H1 (cell line): ENCODE measurements around the gene POLR2C. TPM values are rescaled to one million over a fixed set of nuclear protein-coding genes. Genes with fewer than 3 reads are reported as not detected.

ENCODE experiments used
- CTCF ChIA-PET: fragments of 300-600 bp; sonication (Branson Sonifier 250); formaldehyde crosslinking; loops from one replicate; lab custom pipeline; 2021; ENCODE audit not compliant: partially characterized antibody; lab: Charles Lee
- POLR2A ChIA-PET: fragments of 300-600 bp; sonication (Branson Sonifier 250); formaldehyde crosslinking; loops from one replicate; lab custom pipeline; 2021; ENCODE audit warnings: inconsistent platforms; ENCODE audit not compliant: partially characterized antibody; lab: Charles Lee
- DNase-seq, 2 experiments: peaks; one replicate each; pipeline versions ENCODE4 v3.0.0 to v3.0.0-alpha.2; 2010 to 2022; ENCODE audit warnings: low spot score in 2 of 2, low read depth in 1 of 2, mixed read lengths in 1 of 2
- FAIRE-seq: peaks from 2 replicates; lab custom pipeline; 2011; peaks lifted over from hg19 to GRCh38; lab: Jason Lieb, UNC
- H2AFZ ChIP-seq: 2 replicates; pipeline ENCODE4 v1.8.1; 2012; ENCODE audit warnings: low read length, inconsistent platforms
- H2AK5ac ChIP-seq: 2 replicates; pipeline ENCODE4 v1.6.1; 2013; ENCODE audit warnings: low read depth, low read length
- H2BK120ac ChIP-seq: replicated peaks from 2 replicates; pipeline ENCODE3; 2013; ENCODE audit warnings: low read depth, low read length, inconsistent platforms
- H2BK12ac ChIP-seq: 2 replicates; pipeline ENCODE4 v1.6.1; 2013; ENCODE audit warnings: low read depth, low read length
- H2BK15ac ChIP-seq: 2 replicates; pipeline ENCODE4 v1.6.1; 2013; ENCODE audit warnings: low read length
- H2BK20ac ChIP-seq: 2 replicates; pipeline ENCODE4 v1.6.1; 2013; ENCODE audit warnings: low read length
- H2BK5ac ChIP-seq: 2 replicates; pipeline ENCODE4 v1.6.1; 2013; ENCODE audit warnings: low read depth, low read length
- H3K14ac ChIP-seq: 2 replicates; pipeline ENCODE4 v1.6.1; 2013; ENCODE audit warnings: inconsistent platforms; ENCODE audit not compliant: insufficient read length
- H3K18ac ChIP-seq: 2 replicates; pipeline ENCODE4 v1.6.1; 2013; ENCODE audit warnings: low read length; ENCODE audit errors: extremely low read depth
- H3K23ac ChIP-seq: 2 replicates; pipeline ENCODE4 v1.6.1; 2013; ENCODE audit warnings: inconsistent platforms; ENCODE audit not compliant: insufficient read length
- H3K23me2 ChIP-seq: 2 replicates; pipeline ENCODE4 v1.6.1; 2013; ENCODE audit warnings: low read depth, low read length
- H3K27ac ChIP-seq: 2 replicates; pipeline ENCODE4 v1.6.1; 2011; ENCODE audit warnings: low read depth, low read length, inconsistent platforms
- H3K27me3 ChIP-seq, 4 experiments: replicated peaks in 1 of 4; 1 replicate in 1 of 4; 2 replicates in 3 of 4; pipeline versions ENCODE4 v1.6.1 to v1.8.1; 2011 to 2013; ENCODE audit warnings: low read length in 3 of 4, mild to moderate bottlenecking in 3 of 4, inconsistent platforms in 2 of 4, mixed read lengths in 2 of 4, moderate library complexity in 1 of 4; ENCODE audit not compliant: control insufficient read depth in 3 of 4, insufficient read depth in 3 of 4; ENCODE audit errors: extremely low read depth in 1 of 4
- H3K36me3 ChIP-seq, 4 experiments: 2 replicates each; pipeline versions ENCODE4 v1.6.1 to v1.8.1; 2011 to 2013; ENCODE audit warnings: mild to moderate bottlenecking in 4 of 4, low read length in 3 of 4, moderate library complexity in 2 of 4, control low read depth in 1 of 4, inconsistent platforms in 1 of 4; ENCODE audit not compliant: insufficient read depth in 4 of 4, control insufficient read depth in 2 of 4
- H3K4ac ChIP-seq: replicated peaks from 2 replicates; pipeline ENCODE3; 2013; ENCODE audit warnings: low read length, low read depth, mixed read lengths, inconsistent platforms; ENCODE audit not compliant: insufficient read length
- H3K4me1 ChIP-seq, 4 experiments: replicated peaks in 1 of 4; 1 replicate in 1 of 4; 2 replicates in 3 of 4; pipeline versions ENCODE4 v1.6.1 to v1.8.1; 2011 to 2013; ENCODE audit warnings: low read length in 3 of 4, inconsistent platforms in 2 of 4, mixed read lengths in 1 of 4; ENCODE audit not compliant: insufficient read depth in 4 of 4, control insufficient read depth in 3 of 4
- H3K4me2 ChIP-seq, 2 experiments: 2 replicates each; pipeline versions ENCODE4 v1.6.1 to v1.8.1; 2011 to 2013; ENCODE audit warnings: low read depth in 2 of 2, low read length in 2 of 2, control low read depth in 1 of 2, inconsistent platforms in 1 of 2, mild to moderate bottlenecking in 1 of 2; ENCODE audit not compliant: insufficient read depth in 1 of 2
- H3K4me3 ChIP-seq, 4 experiments: fragments of 200-600, 300-600 bp in 1 of 4; sonication (generic), shearing (Covaris generic), sonication (Bioruptor Twin) in 1 of 4; 2 replicates each; pipeline versions ENCODE4 v1.5.1 to v1.8.1; 2011 to 2016; ENCODE audit warnings: low read length in 4 of 4, low read depth in 3 of 4, control low read depth in 2 of 4, inconsistent platforms in 2 of 4, mild to moderate bottlenecking in 2 of 4, mixed read lengths in 1 of 4, moderate library complexity in 1 of 4; ENCODE audit not compliant: insufficient read depth in 2 of 4; ENCODE audit errors: extremely low read depth in 1 of 4
- H3K56ac ChIP-seq: replicated peaks from 2 replicates; pipeline ENCODE3; 2013; ENCODE audit warnings: low read depth, mild to moderate bottlenecking, mixed read lengths, low read length, inconsistent platforms; ENCODE audit not compliant: insufficient read length
- H3K79me1 ChIP-seq: 2 replicates; pipeline ENCODE4 v1.6.1; 2013; ENCODE audit warnings: low read depth, low read length, control low read depth
- H3K79me2 ChIP-seq, 2 experiments: 2 replicates each; pipeline versions ENCODE4 v1.6.1 to v1.8.1; 2012 to 2013; ENCODE audit warnings: low read length in 2 of 2, mild to moderate bottlenecking in 2 of 2, inconsistent platforms in 1 of 2; ENCODE audit not compliant: insufficient read depth in 2 of 2, control insufficient read depth in 1 of 2
- H3K9ac ChIP-seq, 4 experiments: replicated peaks in 1 of 4; 1 replicate in 1 of 4; 2 replicates in 3 of 4; pipeline versions ENCODE4 v1.6.1 to v1.8.1; 2011 to 2013; ENCODE audit warnings: low read depth in 3 of 4, low read length in 3 of 4, control low read depth in 2 of 4, mild to moderate bottlenecking in 2 of 4, moderate library complexity in 2 of 4, inconsistent platforms in 1 of 4; ENCODE audit errors: extremely low read depth in 1 of 4
- H3K9me3 ChIP-seq, 2 experiments: 2 replicates each; pipeline versions ENCODE4 v1.6.1 to v1.8.1; 2012 to 2013; ENCODE audit warnings: mild to moderate bottlenecking in 2 of 2, moderate library complexity in 2 of 2, control low read depth in 1 of 2, inconsistent platforms in 1 of 2, low read depth in 1 of 2, low read length in 1 of 2, mixed read lengths in 1 of 2; ENCODE audit not compliant: insufficient read depth in 2 of 2
- H4K20me1 ChIP-seq, 2 experiments: replicated peaks in 1 of 2; 2 replicates each; pipeline versions ENCODE3 to v1.8.1; 2011 to 2013; ENCODE audit warnings: inconsistent platforms in 2 of 2, low read length in 2 of 2, mild to moderate bottlenecking in 1 of 2; ENCODE audit not compliant: insufficient read depth in 2 of 2, control insufficient read depth in 1 of 2
- H4K5ac ChIP-seq: 2 replicates; pipeline ENCODE4 v1.6.1; 2013; ENCODE audit warnings: low read length, low read depth, mixed read lengths, inconsistent platforms; ENCODE audit not compliant: insufficient read length
- H4K8ac ChIP-seq: 2 replicates; pipeline ENCODE4 v1.8.0; 2013; ENCODE audit warnings: mild to moderate bottlenecking, moderate library complexity, low read length, inconsistent platforms; ENCODE audit not compliant: insufficient read depth; ENCODE audit errors: extremely low read depth
- H4K91ac ChIP-seq: replicated peaks from 2 replicates; pipeline ENCODE3; 2013; ENCODE audit warnings: low read length, mixed read lengths, inconsistent platforms; ENCODE audit not compliant: insufficient read length
- CEBPB ChIP-seq: IDR thresholded peaks from 2 replicates; pipeline ENCODE4 v1.6.1; 2012; ENCODE audit warnings: low read depth, low read length
- GABPA ChIP-seq: IDR thresholded peaks from 2 replicates; pipeline ENCODE4 v1.6.1; 2011; ENCODE audit warnings: mild to moderate bottlenecking, low read length, moderate library complexity, borderline replicate concordance; ENCODE audit not compliant: insufficient read depth
- GTF2F1 ChIP-seq: IDR thresholded peaks from 2 replicates; pipeline ENCODE4 v1.6.1; 2012; ENCODE audit warnings: low read depth, low read length, improper control_type of control experiment, borderline replicate concordance
- WGBS, 2 experiments: shearing (Covaris generic) in 1 of 2; methylation state at CpG; one replicate each; pipeline versions ENCODE4 v1.1.6 to v1.1.7; 2013 to 2015; ENCODE audit warnings: low lambda C conversion rate in 2 of 2, mixed read lengths in 2 of 2, inconsistent platforms in 1 of 2, low coverage in 1 of 2, missing lambda C conversion rate in 1 of 2; ENCODE audit not compliant: insufficient replicate concordance in 2 of 2, insufficient coverage in 1 of 2, insufficient read length in 1 of 2; ENCODE audit errors: extremely low coverage in 1 of 2, missing lambda C conversion rate in 1 of 2; 5-methylcytosine and 5-hydroxymethylcytosine counted together
- polyA plus RNA-seq, 7 experiments: library from polyadenylated mRNA; depleted of rRNA in 3 of 7; stranded (reverse) in 5 of 7; unstranded in 2 of 7; fragments of >200 nt in 5 of 7; fragments of 200-250 nt in 2 of 7; gene quantifications; 1 replicate in 5 of 7; 2 replicates in 1 of 7; 4 replicates in 1 of 7; pipeline versions ENCODE4 v1.2.1 to v1.2.3, GENCODE V29; 2011 to 2013; ENCODE audit warnings: missing spikeins in 2 of 7, mixed read lengths in 2 of 7
- total RNA-seq: library from RNA; stranded (reverse); fragmentation: NEBNext Ultra II Directional; extraction: Animal tissue kit (Norgen Biotek cat#: 25700); gene quantifications from 2 replicates; pipeline ENCODE4 v1.2.1, GENCODE V29; 2021

The POLR2C gene
- total and polyA plus RNA-seq, 2 of the 8 experiments (the other 6 are each of a cell fraction or from before 2014, with no cell fraction given): 72.5 to 132 TPM

DNA sequence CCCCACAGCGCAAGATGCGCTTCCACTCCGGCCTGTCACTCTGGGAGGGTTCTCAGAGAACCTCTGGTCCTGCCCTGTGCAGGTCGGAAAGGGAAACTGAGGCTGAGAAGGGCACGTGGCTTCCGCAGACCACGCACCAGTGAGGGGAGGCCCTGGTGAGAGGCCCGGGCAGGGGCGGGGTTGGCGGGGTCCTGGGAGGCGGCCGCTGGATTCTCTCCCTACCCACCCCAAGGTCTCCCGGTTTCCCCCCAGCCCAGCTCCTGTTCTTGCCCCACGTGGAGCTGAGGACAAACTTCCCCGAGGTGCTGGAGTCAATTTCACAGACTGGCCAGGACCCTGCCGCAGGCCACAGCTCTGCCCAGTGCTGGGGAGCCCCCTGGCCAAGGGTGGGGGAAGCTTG, 46.4 kb upstream of the POLR2C start:
- H2BK120ac ChIP-seq: peak overlapping the region; percentile 28
- H3K4me2 ChIP-seq: peak overlapping the region; percentile 27 to 78
- no peaks in the 10 kb centered on the region for H3K27me3 ChIP-seq
- no peaks in the 10 kb centered on the region for H3K9me3 ChIP-seq
- H2BK12ac ChIP-seq: peak overlapping the region; percentile 39; the same call in 1 of the 2 replicates
- peak overlapping the region; percentile 77; the same call in 1 of the 2 replicates for H2BK5ac ChIP-seq
- peaks cover 0 to 12% (median 7%) of the 10 kb centered on the region in 4 experiments; a peak in 6 of 7 replicates for H3K4me1 ChIP-seq
- peak overlapping the region; percentile 70; the same call in 1 of the 2 replicates for H2AFZ ChIP-seq
- peak overlapping the region; percentile 78; the same call in 1 of the 2 replicates for H3K18ac ChIP-seq
- no peaks in the 10 kb centered on the region for H3K79me1 ChIP-seq
- CTCF ChIA-PET: interaction anchor here (0.6 to 19.2 kb wide), 41 partner anchors 8 to 385 kb away, joined by 3 to 513 read pairs (median 7); partner anchors contain the start of genes CCL17, CIAPIN1, COQ9 and CX3CL1
- 87% methylated on average over 15 of the region's 16 CpGs; no CpG with 5 or more reads in 1 of the 2 experiments for WGBS, 2 experiments
- no peak overlapping the region for H3K23ac ChIP-seq
- H3K23me2 ChIP-seq: 0 out of 2 replicates have a peak, but pooled peaks cover 3% of the 10 kb centered on the region
- H4K20me1 ChIP-seq: no peaks in the 10 kb centered on the region
- peak overlapping the region; percentile 44 for H3K4ac ChIP-seq
- H2BK20ac ChIP-seq: no peak overlapping the region
- peak overlapping the region in 2 of 4 experiments; percentile 19 to 57; a peak in 3 of 8 replicates for H3K4me3 ChIP-seq
- FAIRE-seq: no peak
- no peak overlapping the region for H3K27ac ChIP-seq
- H2AK5ac ChIP-seq: peak overlapping the region; percentile 65; the same call in 1 of the 2 replicates
- H3K36me3 ChIP-seq: no peaks in the 10 kb centered on the region
- H3K9ac ChIP-seq: no peak overlapping the region
- TF ChIP-seq GTF2F1: no peak
- TF ChIP-seq CEBPB: no peak
- no peak for TF ChIP-seq GABPA
- DNase-seq: no peak
- H4K8ac ChIP-seq: peak overlapping the region; percentile 96
- H3K56ac ChIP-seq: no peak overlapping the region
- H3K79me2 ChIP-seq: no peaks in the 10 kb centered on the region
- peak overlapping the region; percentile 87 for H4K91ac ChIP-seq
- POLR2A ChIA-PET: interaction anchor here (0.7 to 4.9 kb wide), 14 partner anchors 11 to 132 kb away, joined by 3 to 47 read pairs (median 4); partner anchors contain the start of genes CCL17, CIAPIN1, COQ9 and PLLP
- H4K5ac ChIP-seq: peak overlapping the region; percentile 9
- H2BK15ac ChIP-seq: 0 out of 2 replicates have a peak overlapping the region, but pooled peaks have one; percentile 40
- H3K14ac ChIP-seq: no peak overlapping the region
